Stimulated activated naive CD8-positive, alpha-beta T cell treated with anti-CD3 and anti-CD28 coated beads, Interleukin-15, Interleukin-2, amounts not matched to agents 100 ng/mL and 50 ng/mL, for 24 hours (primary cell): ENCODE measurements around the gene MRPS15.
"Not testable (repeated sequence)": the region's sequence is repeated elsewhere in the genome, so short reads cannot be mapped to it uniquely, and the experiment has no call there.

Source experiments
- H3K27ac Mint-ChIP-seq: one replicate; pipeline ENCODE4 v1.8.0; 2021; ENCODE audit warnings: mild to moderate bottlenecking, mixed read lengths
- H3K27me3 Mint-ChIP-seq: one replicate; pipeline ENCODE4 v1.8.0; 2021; ENCODE audit warnings: mixed read lengths
- H3K36me3 Mint-ChIP-seq: one replicate; pipeline ENCODE4 v1.8.0; 2021; ENCODE audit warnings: low read depth, mixed read lengths
- H3K4me1 Mint-ChIP-seq: one replicate; pipeline ENCODE4 v1.8.0; 2021; ENCODE audit warnings: low read depth, mixed read lengths
- H3K4me3 Mint-ChIP-seq: one replicate; pipeline ENCODE4 v1.8.0; 2021; ENCODE audit warnings: mild to moderate bottlenecking, mixed read lengths
- H3K9me3 Mint-ChIP-seq: one replicate; pipeline ENCODE4 v1.8.0; 2021; ENCODE audit warnings: mixed read lengths

Gene MRPS15

DNA sequence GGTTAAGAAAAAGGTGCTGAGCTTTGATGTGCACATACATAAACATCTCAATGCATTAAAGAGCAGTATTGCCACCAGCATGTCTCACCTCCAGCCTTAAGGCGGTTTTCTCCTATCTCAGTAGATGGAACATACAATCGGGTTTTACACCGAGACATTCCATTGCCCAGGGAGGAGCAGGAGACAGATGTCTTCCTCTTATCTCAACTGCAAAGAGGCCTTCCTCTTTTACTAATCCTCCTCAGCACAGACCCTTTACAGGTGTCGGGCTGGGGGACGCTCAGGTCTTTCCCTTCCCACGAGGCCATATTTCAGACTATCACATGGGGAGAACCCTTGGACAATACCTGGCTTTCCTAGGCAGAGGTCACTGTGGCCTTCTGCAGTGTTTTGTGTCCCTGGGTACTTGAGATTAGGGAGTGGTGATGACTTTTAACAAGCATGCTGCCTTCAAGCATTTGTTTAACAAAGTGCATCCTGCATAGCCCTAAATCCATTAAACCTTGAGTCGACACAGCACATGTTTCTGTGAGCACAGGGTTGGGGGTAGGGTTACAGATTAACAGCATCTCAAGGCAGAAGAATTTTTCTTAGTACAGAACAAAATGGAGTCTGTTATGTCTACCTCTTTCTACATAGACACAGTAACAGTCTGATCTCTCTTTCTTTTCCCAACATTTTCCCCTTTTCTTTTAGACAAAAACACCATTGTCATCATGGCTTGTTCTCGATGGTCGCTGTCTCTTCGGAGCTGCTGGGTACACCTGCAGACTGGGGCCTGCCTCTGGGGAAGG, 25.3 kb upstream of the MRPS15 start:
- H3K27me3 Mint-ChIP-seq, H3K4me3 Mint-ChIP-seq, H3K4me1 Mint-ChIP-seq, H3K27ac Mint-ChIP-seq, H3K36me3 Mint-ChIP-seq, H3K9me3 Mint-ChIP-seq: not testable (repeated sequence)

DNA sequence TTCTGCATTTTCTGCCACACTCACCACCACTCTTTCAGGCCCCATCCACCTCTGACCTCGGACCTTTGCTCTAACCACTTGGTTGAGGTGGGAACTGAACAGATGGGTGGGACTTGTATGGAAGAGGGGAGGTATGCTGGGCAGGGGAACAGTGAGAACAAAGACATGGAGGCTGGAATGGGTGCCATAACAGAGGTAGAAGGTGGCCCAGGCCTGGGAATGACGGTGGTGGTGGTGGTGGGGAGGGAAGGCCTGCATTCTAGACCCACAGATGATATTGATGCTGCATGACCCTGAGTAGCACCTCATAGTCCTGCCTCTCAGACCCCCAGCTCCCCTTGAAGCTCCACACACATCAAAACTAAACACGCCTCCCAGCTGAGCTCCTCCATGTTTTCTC, 23.7 kb upstream of the MRPS15 start:
- H3K4me3 Mint-ChIP-seq: no peak overlapping the region
- H3K27ac Mint-ChIP-seq: no peak overlapping the region
- H3K36me3 Mint-ChIP-seq: no peaks in the 10 kb centered on the region
- H3K9me3 Mint-ChIP-seq: no peaks in the 10 kb centered on the region
- H3K4me1 Mint-ChIP-seq: no peaks in the 10 kb centered on the region
- H3K27me3 Mint-ChIP-seq: peaks cover 3% of the 10 kb centered on the region

DNA sequence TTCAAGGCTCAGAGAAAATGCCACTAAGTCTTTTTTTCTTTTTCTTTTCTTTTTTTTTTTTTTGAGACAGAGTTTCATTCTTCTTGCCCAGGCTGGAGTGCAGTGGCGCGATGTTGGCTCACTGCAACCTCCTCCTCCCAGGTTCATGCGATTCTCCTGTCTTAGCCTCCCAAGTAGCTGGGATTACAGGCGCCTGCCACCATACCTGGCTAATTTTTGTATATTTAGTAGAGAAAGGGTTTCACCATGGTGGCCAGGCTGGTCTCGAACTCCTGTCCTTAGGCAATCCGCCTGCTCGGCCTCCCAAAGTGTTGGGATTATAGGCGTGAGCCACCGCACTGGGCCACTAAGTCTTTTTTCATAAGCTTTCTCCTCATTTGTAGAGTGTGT, 23.1 kb upstream of the MRPS15 start:
- not testable (repeated sequence) for H3K27me3 Mint-ChIP-seq, H3K4me1 Mint-ChIP-seq, H3K36me3 Mint-ChIP-seq, H3K27ac Mint-ChIP-seq, H3K9me3 Mint-ChIP-seq, H3K4me3 Mint-ChIP-seq

DNA sequence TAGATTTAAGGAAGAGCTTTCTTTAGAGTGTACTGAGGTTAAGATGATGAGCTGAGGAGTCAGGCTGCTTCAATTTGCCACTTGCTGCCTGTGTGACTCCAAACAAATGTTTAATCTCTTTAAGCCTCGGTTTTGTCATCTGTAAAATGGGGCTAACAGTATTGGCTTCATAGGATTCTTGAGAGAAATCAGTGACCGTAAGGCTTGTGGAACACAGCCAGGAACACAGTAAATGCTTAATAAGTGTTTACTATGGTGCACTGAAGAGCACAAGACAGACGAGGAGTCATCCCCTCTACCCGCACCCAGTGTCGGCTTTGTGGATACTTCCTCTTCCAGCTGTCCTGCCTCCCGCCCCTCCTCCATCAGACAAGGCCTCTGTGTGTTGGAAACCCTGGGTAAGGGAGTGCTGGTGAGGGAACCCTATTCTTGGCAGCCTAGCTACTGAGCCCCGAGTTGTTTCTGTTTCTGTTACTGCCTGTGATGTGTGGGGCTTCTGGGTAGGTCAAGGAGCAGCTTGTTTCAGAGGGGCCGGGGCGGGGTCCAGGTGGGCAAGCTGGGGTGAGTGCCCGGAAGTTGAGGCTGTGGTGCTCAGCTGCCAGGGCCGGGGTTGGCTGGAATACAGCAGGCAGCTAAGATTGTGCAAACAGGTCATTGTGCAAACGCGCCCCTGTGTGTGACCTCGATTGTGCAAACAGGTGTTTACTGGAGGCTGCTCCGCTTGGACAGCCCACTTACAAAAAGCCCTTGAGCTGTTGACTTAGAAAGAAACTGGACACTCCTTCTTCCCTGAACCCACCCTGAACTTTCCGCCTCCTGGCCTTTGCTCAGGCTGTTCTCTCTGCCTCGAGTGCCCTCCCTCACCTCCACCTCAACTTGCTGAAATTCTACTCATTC, 22.5 kb upstream of the MRPS15 start:
- Mint-ChIP-seq H3K4me3 (no peak overlapping the region), H3K36me3 (no peaks in the 10 kb centered on the region), H3K4me1 (peaks cover 7% of the 10 kb centered on the region), H3K27me3 (peaks cover 3% of the 10 kb centered on the region), H3K27ac (no peak overlapping the region), H3K9me3 (no peaks in the 10 kb centered on the region)

DNA sequence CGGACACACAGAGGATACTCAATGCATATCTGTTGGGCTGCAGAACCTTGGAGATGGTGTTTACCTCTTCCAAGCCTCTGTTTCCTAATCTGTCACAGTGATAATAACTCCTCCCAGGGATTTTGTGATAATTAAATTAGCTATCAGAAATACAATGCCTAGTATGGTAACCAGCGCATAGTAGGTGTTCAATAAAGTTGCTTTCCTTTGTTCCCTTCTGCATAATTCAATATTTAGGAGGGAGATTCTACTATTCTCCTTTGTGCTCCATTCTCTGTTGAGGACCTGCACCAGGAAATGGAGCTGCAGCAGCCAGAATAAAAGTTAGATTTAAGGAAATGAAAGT, 21.9 kb upstream of the MRPS15 start:
- H3K4me3 Mint-ChIP-seq: no peak overlapping the region
- H3K4me1 Mint-ChIP-seq: peaks cover 9% of the 10 kb centered on the region
- no peaks in the 10 kb centered on the region for H3K36me3 Mint-ChIP-seq
- peaks cover 3% of the 10 kb centered on the region for H3K27me3 Mint-ChIP-seq
- H3K9me3 Mint-ChIP-seq: no peaks in the 10 kb centered on the region
- no peak overlapping the region for H3K27ac Mint-ChIP-seq

DNA sequence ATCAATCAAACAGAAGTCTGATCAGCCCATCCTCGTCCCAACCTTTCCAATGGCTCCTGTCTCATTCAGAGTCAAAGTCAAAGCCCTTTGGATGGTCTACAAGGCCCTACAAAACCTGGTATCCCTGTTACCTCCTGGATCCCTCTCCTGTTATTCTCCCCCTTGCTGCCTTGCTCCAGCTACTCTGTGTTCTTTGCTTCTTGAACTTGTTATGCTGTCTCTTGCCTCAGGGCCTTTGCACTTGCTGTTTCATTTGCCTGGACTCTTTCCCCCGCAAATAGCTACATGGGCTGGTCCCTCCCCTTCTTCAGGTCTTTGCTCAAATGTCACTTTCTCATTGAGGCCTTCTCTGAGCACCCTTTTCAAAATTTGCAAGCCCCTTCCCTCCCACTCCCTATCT, 19.9 kb upstream of the MRPS15 start:
- peaks cover 3% of the 10 kb centered on the region for H3K27me3 Mint-ChIP-seq
- H3K9me3 Mint-ChIP-seq: no peaks in the 10 kb centered on the region
- H3K4me3 Mint-ChIP-seq: no peak overlapping the region
- no peak overlapping the region for H3K27ac Mint-ChIP-seq
- H3K36me3 Mint-ChIP-seq: no peaks in the 10 kb centered on the region
- peaks cover 9% of the 10 kb centered on the region for H3K4me1 Mint-ChIP-seq

DNA sequence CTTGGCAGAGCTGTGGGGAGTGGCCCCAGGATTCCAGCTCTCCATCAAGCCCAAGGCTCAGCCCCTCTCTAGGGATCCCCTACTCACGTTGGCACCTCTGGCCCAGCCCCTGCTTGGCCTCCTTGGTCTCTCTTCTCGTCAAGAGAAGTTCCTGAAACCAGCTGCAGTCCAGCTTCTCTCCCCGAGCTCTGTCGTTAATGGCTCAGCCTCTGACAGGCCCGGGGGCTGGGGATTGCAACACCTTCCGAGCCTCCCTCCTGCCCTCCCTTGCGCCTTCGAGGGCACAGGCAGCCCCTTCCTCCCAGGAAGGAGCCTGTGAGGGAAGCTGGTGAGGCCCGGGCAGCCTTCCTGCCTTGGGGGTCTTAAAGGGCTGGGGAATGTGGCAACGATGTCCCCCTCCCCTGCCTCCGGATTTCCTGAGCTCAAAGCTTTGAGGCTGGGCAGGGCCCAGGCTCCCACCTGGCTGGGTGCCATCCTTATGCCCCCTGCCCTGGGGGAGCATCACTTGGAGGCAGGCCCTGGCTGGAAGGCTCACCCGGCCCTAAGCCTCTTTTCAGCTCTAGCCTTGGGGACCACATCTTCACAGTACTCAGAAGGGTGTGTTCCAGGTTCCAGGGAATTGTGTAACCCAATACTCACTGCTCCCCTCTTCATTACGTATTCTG, 18.7 kb upstream of the MRPS15 start, which contains the start of gene CSF3R:
Gene CSF3R, minus strand, starts transcription at position 190 of the 665 bp plus-strand sequence. CDS start 3,417 bp downstream, outside the sequence.
- no peaks in the 10 kb centered on the region for H3K9me3 Mint-ChIP-seq
- peaks cover 3% of the 10 kb centered on the region for H3K27me3 Mint-ChIP-seq
- no peak within 1 kb of the TSS for H3K4me3 Mint-ChIP-seq
- no peaks in the 10 kb centered on the region for H3K36me3 Mint-ChIP-seq
- H3K27ac Mint-ChIP-seq: no peak within 1 kb of the TSS
- H3K4me1 Mint-ChIP-seq: peaks cover 9% of the 10 kb centered on the region

DNA sequence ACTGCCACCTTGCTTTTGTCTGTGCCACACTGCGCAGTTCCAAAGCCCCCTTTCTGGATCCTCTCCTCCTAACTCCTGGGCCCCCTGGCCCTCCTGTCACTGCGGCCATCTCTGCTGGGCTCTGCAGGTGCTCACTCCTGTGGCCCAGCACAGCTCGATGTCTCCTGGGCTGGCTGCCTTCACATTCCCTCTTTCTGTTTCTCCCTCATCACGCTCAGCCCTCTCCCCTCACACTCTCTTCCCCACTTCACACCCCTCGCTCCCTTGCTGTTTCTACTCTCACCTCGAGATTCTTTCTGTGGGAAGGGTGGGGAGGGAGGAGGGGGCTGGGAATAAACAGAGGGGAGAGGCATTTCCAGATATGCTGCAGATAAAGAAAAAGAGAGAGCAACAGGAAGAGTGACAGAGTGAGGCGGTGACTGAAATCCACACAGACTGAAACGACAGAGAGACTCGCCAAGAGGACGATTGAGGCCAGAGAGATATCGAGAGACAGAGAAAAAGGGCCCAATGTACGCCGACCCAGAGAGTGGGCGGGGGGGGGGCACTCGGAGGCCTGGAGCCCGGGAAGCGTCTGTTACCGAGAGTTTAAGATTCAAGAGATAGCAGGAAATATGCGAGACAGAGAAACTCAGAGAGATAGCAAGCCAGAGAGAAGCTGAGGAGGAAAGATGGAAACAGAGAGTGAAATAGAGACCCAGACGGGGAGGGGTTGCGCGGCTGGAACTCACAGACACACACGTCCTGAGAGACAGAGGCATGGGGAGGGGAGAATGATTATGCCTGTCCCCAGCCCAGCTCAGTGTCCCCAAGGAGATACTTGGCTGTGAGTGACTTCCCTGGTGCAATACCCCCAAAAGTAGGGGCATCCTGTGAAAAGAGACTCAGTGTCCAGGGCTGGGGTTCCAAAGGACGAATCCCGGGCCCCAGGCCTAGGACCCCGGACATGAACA, 17.9 kb upstream of the MRPS15 start:
- Mint-ChIP-seq H3K9me3 (no peaks in the 10 kb centered on the region), H3K27me3 (peaks cover 3% of the 10 kb centered on the region), H3K36me3 (no peaks in the 10 kb centered on the region), H3K27ac (no peak overlapping the region), H3K4me1 (peaks cover 9% of the 10 kb centered on the region), H3K4me3 (no peak overlapping the region)

DNA sequence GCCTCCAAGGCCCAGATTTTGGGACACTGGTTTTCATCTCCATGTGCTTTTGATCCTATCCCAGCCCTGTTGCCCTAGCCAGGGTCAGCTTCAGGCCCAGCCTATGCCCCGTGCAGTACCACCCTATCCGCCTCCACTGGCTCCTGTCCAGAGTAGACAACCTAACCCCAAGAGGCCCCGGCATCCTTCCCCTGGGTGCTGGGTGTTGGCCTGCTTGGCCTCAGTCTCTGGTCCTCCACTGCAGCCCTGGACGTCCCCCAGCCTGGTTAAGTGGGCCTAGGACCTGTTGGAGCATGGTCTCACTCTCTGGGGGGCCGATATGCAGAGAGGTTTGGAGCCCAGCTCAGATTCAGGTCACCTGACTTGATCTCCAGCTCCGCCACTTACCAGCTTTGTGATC, 16.9 kb upstream of the MRPS15 start:
- H3K4me1 Mint-ChIP-seq: peaks cover 9% of the 10 kb centered on the region
- no peak overlapping the region for H3K4me3 Mint-ChIP-seq
- no peak overlapping the region for H3K27ac Mint-ChIP-seq
- peaks cover 3% of the 10 kb centered on the region for H3K27me3 Mint-ChIP-seq
- no peaks in the 10 kb centered on the region for H3K9me3 Mint-ChIP-seq
- H3K36me3 Mint-ChIP-seq: no peaks in the 10 kb centered on the region

DNA sequence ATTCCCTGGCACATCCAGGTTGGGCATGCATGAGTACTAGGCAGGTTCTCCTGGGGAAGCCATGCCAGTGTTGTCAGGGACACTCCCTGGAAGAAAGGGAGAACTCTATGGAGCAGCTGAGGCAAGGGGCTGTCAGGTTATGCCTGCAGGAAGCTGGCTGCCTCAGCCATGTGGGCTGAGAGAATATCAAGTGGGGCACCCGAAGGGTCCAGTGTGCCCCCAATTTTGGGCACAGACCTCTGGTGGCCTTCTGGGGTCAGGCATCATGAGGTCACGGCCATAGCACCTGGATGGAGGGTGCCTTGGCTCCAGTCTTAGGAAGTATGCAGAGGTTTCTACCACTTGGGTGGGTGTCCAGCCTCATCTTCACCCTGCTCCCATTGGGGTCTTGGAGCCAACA, 16.0 kb upstream of the MRPS15 start:
- Mint-ChIP-seq H3K9me3 (no peaks in the 10 kb centered on the region), H3K36me3 (no peaks in the 10 kb centered on the region), H3K27ac (no peak overlapping the region), H3K27me3 (peaks cover 3% of the 10 kb centered on the region), H3K4me3 (no peak overlapping the region), H3K4me1 (peaks cover 9% of the 10 kb centered on the region)

DNA sequence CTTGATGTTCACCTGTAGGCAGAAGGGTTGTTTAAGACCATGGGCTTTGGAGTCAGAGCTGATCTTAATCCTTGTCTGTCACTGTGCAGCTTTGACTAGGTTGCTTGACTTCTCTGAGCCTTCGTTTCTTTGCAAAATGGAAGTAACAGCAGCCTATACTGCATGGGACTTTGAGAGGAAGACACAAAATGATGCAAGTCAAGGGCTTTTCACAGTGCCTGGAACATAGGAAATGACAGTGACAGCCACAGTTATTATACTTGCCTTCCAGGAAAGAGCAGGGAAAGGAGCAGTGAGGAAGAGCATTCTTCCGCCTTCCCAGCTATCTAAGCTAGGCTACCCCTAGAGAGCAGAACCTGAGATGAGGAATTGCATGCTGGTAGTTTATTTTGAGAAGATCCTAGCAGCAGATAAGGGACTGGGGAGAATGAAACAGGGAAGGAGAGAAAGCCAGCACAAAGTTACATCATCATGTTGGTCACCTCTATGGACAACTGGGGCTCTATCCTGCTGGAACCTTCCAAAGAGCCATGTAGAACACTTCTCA, 15.4 kb upstream of the MRPS15 start:
- Mint-ChIP-seq H3K27me3 (peaks cover 3% of the 10 kb centered on the region), H3K4me1 (peaks cover 10% of the 10 kb centered on the region), H3K4me3 (no peak overlapping the region), H3K36me3 (no peaks in the 10 kb centered on the region), H3K27ac (no peak overlapping the region), H3K9me3 (no peaks in the 10 kb centered on the region)

DNA sequence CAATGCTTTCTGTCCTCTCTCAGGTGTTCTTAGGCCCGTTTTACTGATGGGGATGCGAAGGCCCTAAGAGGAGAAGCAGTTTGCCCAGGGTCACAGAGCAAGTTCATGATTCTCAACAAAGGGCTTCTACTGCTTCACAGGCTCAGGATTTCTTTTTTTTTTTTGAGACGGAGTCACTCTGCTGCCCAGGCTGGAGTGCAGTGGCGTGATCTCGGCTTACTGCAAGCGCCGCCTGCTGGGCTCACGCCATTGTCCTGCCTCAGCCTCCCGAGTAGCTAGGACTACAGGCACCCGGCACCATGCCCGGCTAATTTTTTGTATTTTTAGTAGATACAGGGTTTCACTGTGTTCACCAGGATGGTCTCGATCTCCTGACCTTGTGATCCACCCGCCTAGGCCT, 13.4 kb upstream of the MRPS15 start:
- not testable (repeated sequence) for H3K4me3 Mint-ChIP-seq, H3K36me3 Mint-ChIP-seq, H3K27ac Mint-ChIP-seq, H3K27me3 Mint-ChIP-seq, H3K9me3 Mint-ChIP-seq
- peaks cover 12% of the 10 kb centered on the region for H3K4me1 Mint-ChIP-seq

DNA sequence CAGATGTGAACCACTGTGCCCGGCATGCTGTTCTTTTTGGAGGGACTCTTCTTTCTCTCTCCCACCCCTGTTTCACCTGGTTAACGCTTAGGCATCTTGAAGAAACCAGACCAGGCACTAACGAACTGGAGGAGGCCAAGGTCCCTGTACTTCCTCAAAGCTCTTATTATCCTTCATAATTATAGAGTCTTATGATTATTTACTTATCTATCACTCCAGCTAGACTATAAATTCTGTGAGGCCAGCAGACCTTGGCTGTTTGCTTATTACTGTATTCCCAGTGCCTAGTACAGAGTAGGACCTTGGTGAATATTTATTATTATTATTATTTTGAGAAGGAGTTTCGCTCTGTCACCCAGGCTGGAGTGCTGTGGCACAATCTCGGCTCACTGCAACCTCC, 12.8 kb upstream of the MRPS15 start:
- Mint-ChIP-seq H3K27ac (no peak overlapping the region), H3K36me3 (no peaks in the 10 kb centered on the region)

DNA sequence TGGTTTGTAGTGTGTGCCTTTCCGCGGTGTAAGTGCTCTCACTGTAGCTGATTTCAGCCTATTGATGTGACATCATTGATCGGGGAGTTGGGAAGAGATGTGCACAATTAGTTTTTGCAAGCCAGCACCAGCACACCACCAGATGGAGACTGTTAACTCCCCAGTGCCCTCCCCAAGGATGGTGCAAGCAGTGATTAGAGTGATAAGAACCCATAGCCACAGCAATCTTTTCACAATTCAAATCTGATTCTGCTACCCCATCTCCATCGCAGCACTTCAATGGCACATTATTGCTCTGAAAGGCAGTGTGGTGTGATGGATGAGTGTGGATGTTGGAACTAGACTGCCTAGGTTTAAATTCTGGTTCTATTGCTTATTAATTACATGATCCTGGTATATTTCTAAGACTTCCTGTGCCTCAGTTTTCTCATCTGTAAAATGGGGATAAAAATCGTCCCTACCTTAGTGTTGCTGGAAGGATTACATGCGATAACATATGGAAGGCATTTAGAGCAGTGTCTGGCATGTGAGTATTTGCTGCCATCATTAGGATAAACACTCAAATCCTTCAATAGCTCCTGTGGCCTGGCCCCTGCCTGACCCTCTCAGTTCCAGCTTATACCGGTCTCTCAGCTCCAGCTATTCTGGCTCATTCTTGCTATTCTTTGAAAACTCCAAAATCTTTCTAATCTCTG, 11.9 kb upstream of the MRPS15 start:
- H3K27ac Mint-ChIP-seq: no peak overlapping the region
- H3K4me3 Mint-ChIP-seq: no peak overlapping the region
- peaks cover 4% of the 10 kb centered on the region for H3K4me1 Mint-ChIP-seq
- no peaks in the 10 kb centered on the region for H3K36me3 Mint-ChIP-seq
- H3K9me3 Mint-ChIP-seq: no peaks in the 10 kb centered on the region
- H3K27me3 Mint-ChIP-seq: no peaks in the 10 kb centered on the region

More for the DNA sequence above, 12.8 kb upstream of the MRPS15 start:
- Mint-ChIP-seq H3K9me3 (no peaks in the 10 kb centered on the region), H3K4me3 (no peak overlapping the region), H3K27me3 (no peaks in the 10 kb centered on the region), H3K4me1 (peaks cover 7% of the 10 kb centered on the region)
